Thoracic aorta (tissue), 2 donors: Measurements from ENCODE around the gene ZNF567. TPM values are rescaled to one million over a fixed set of nuclear protein-coding genes. Genes with fewer than 3 reads are reported as not detected.

ENCODE experiments used
- ATAC-seq: fragments of 150-250 bp; one replicate; pipeline ENCODE4 v1.8.0; 2017; ENCODE audit warnings: low read depth; ENCODE audit not compliant: insufficient number of reproducible peaks, low FRiP score
- DNase-seq: peaks from one replicate; pipeline ENCODE4 v3.0.0-alpha.2; 2020; ENCODE audit warnings: low spot score
- H3K27ac ChIP-seq, 2 donors: fragments of 200-600 bp; sonication (generic); 1 replicate in 1 of 2; 2 replicates in 1 of 2; pipeline ENCODE4 v1.5.1; 2016; ENCODE audit warnings: mild to moderate bottlenecking in 2 of 2, moderate library complexity in 2 of 2
- H3K27me3 ChIP-seq: fragments of 200-600 bp; sonication (generic); replicated peaks from 2 replicates; pipeline ENCODE4 v1.6.0; 2016; ENCODE audit warnings: mild to moderate bottlenecking; ENCODE audit not compliant: insufficient read depth
- H3K36me3 ChIP-seq: fragments of 200-600 bp; sonication (generic); one replicate; pipeline ENCODE4 v1.5.1; 2016
- H3K4me1 ChIP-seq, 2 donors: fragments of 200-600 bp; sonication (generic); 1 replicate in 1 of 2; 2 replicates in 1 of 2; pipeline versions ENCODE4 v1.5.1 to v1.6.0; 2016; ENCODE audit warnings: low read depth in 2 of 2, mild to moderate bottlenecking in 1 of 2; ENCODE audit not compliant: control insufficient read depth in 1 of 2
- H3K4me3 ChIP-seq: fragments of 200-600 bp; sonication (generic); 2 replicates; pipeline ENCODE4 v1.5.1; 2016; ENCODE audit warnings: mild to moderate bottlenecking
- H3K9me3 ChIP-seq: fragments of 200-600 bp; sonication (generic); 2 replicates; pipeline ENCODE4 v1.5.1; 2016
- total RNA-seq, 2 donors: library from RNA; depleted of rRNA; stranded (reverse); fragments of >200 nt; gene quantifications; one replicate each; pipeline versions ENCODE4 v1.1.0 to v1.2.3, GENCODE V29; 2016
- TF ChIP-seq, protein P1 (sequence below): fragments of 200-600 bp; sonication (generic); IDR thresholded peaks from one replicate; pipeline ENCODE4 v1.5.1; 2019; ENCODE audit warnings: antibody characterized with exemption

Gene ZNF567
- total RNA-seq: 1 to 10 TPM; 5.6 to 8.4 TPM

- peak; percentile 97 for ATAC-seq
- H3K9me3 ChIP-seq: peaks cover 11% of the 10 kb centered on the region
- TF ChIP-seq, protein P1, sequence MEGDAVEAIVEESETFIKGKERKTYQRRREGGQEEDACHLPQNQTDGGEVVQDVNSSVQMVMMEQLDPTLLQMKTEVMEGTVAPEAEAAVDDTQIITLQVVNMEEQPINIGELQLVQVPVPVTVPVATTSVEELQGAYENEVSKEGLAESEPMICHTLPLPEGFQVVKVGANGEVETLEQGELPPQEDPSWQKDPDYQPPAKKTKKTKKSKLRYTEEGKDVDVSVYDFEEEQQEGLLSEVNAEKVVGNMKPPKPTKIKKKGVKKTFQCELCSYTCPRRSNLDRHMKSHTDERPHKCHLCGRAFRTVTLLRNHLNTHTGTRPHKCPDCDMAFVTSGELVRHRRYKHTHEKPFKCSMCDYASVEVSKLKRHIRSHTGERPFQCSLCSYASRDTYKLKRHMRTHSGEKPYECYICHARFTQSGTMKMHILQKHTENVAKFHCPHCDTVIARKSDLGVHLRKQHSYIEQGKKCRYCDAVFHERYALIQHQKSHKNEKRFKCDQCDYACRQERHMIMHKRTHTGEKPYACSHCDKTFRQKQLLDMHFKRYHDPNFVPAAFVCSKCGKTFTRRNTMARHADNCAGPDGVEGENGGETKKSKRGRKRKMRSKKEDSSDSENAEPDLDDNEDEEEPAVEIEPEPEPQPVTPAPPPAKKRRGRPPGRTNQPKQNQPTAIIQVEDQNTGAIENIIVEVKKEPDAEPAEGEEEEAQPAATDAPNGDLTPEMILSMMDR: no peak
- H3K27ac ChIP-seq: peak within 1 kb of the TSS in 1 of 2 donors; percentile 39
- H3K36me3 ChIP-seq: peaks cover 30% of the 10 kb centered on the region
- no peaks in the 10 kb centered on the region for H3K27me3 ChIP-seq
- peaks cover 13 to 20% of the 10 kb centered on the region in 2 donors for H3K4me1 ChIP-seq
- DNase-seq: peak; percentile 93
- peak within 1 kb of the TSS; percentile 99 for H3K4me3 ChIP-seq
These were observed at the start of gene ZNF567 for GRCh38 chr19:36687214-36688056. TSS of gene ZNF567 (plus strand) at chr19:36687612. CDS start at chr19:36694868, 7,256 bp downstream.

DNA sequence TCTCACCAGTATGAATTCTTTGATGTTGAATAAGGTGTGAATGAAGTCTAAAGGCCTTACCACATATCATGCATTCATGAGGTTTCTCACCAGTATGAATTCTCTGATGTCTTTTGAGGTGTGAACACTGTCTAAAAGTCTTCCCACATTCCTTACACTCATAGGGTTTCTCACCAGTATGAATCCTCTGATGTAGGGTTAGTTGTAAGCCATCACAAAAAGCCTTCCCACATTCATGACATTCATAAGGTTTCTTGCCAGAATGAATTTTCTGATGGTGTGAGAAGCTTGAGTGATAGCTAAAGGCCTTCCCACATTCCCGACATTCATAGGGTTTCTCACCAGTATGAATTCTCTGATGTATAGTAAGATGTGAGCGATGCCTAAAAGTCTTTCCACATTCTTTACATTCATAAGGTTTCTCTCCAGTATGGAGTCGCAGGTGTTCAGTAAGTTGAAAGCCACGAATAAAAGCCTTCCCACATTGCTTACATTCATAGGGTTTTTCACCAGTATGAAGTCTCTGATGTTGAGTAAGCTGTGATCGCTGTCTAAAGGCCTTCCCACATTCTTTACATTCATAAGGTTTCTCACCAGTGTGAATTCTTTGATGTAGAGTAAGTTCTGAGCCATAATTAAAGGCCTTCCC lies 48.4 kb upstream of the ZNF567 start:
- DNase-seq (no peak), ATAC-seq (no peak)
- peaks cover 97% of the 10 kb centered on the region for H3K9me3 ChIP-seq

DNA sequence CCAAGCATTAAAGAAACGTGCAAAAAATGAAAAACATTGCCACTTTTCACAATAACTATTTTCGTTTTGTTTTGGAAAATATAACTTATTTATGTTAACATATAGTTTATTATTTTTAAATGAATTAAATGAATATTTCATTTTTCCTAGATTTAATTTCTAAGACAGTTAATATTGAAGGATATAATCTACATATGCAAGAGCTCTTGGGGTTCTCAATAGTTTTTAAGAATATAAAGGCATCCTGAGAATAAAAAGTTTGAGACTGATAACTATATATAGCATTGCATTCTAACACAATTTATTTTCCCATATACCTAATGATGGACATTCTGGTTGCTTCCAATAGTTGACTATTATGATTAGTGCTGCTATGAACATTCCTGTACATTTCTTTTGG lies 40.7 kb upstream of the ZNF567 start:
- H3K27me3 ChIP-seq: no peaks in the 10 kb centered on the region
- TF ChIP-seq, protein P1: no peak
- no peaks in the 10 kb centered on the region for H3K4me1 ChIP-seq
- H3K4me3 ChIP-seq: peak overlapping the region; percentile 26
- peaks cover 84% of the 10 kb centered on the region for H3K36me3 ChIP-seq
- H3K9me3 ChIP-seq: peaks cover 94% of the 10 kb centered on the region
- ATAC-seq (no peak), DNase-seq (no peak)
- no peak overlapping the region for H3K27ac ChIP-seq

More for the DNA sequence above, 48.4 kb upstream of the ZNF567 start:
- TF ChIP-seq, protein P1: no peak
- H3K27me3 ChIP-seq: no peaks in the 10 kb centered on the region
- no peak overlapping the region for H3K27ac ChIP-seq
- no peak overlapping the region for H3K4me3 ChIP-seq
- no peaks in the 10 kb centered on the region for H3K4me1 ChIP-seq
- peaks cover 72% of the 10 kb centered on the region for H3K36me3 ChIP-seq

DNA sequence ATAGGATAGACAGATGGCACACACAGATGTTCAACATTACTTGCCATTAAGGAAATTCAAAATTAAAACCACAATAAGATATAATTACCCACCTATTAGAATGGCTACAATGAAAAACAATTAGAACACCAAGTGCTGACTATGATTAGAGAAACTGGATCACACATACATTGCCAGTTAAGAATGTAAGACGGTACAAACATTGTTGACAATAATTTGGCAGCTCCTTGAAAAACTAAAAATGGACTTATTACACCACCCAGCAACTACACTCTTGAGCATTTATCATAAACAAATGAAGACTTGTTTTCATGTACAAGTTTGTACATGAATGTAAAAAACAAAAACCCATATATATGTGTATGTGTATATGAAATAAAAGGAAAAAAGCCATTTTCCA lies 34.5 kb upstream of the ZNF567 start:
- TF ChIP-seq, protein P1: no peak
- H3K4me1 ChIP-seq: no peaks in the 10 kb centered on the region
- H3K27me3 ChIP-seq: no peaks in the 10 kb centered on the region
- H3K9me3 ChIP-seq: peaks cover 77% of the 10 kb centered on the region
- DNase-seq (no peak), ATAC-seq (no peak)
- peaks cover 84% of the 10 kb centered on the region for H3K36me3 ChIP-seq
- H3K4me3 ChIP-seq: no peak overlapping the region
- H3K27ac ChIP-seq: no peak overlapping the region

DNA sequence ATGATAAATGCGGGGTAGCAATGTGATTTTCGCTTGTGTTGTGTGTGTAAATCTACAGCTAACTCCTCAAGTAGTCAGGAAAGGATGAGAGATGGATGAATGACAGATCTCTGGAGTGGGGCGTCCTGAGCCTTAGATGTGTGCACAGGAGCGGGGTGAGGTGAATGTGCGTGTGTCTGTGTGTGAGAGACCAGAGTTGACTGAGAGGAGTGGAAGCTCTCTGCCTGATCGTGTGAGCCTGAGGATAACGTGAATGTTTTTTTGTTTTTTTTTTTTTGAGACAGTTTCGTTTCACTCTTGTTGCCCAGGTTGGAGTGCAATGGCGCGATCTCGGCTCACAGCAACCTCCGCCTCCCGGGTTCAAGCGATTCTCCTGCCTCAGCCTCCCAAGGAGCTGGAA lies 21.6 kb upstream of the ZNF567 start:
- no peak for DNase-seq
- TF ChIP-seq, protein P1: no peak
- H3K36me3 ChIP-seq: peaks cover 14% of the 10 kb centered on the region
- H3K4me1 ChIP-seq: peaks cover 5 to 19% of the 10 kb centered on the region in 2 donors
- no peak overlapping the region for H3K27ac ChIP-seq
- no peak for ATAC-seq
- peaks cover 7% of the 10 kb centered on the region for H3K9me3 ChIP-seq
- H3K27me3 ChIP-seq: no peaks in the 10 kb centered on the region
- peak overlapping the region; percentile 89 for H3K4me3 ChIP-seq
